Measurements from ENCODE around the gene THADA. TPM values are rescaled to one million over a fixed set of nuclear protein-coding genes. Genes with fewer than 3 reads are reported as not detected.
A peak's percentile ranks its signal among the peaks of the same experiment; 100 is the strongest.

THADA gene
- total RNA-seq, 1 donor = 39.4 TPM

DNA sequence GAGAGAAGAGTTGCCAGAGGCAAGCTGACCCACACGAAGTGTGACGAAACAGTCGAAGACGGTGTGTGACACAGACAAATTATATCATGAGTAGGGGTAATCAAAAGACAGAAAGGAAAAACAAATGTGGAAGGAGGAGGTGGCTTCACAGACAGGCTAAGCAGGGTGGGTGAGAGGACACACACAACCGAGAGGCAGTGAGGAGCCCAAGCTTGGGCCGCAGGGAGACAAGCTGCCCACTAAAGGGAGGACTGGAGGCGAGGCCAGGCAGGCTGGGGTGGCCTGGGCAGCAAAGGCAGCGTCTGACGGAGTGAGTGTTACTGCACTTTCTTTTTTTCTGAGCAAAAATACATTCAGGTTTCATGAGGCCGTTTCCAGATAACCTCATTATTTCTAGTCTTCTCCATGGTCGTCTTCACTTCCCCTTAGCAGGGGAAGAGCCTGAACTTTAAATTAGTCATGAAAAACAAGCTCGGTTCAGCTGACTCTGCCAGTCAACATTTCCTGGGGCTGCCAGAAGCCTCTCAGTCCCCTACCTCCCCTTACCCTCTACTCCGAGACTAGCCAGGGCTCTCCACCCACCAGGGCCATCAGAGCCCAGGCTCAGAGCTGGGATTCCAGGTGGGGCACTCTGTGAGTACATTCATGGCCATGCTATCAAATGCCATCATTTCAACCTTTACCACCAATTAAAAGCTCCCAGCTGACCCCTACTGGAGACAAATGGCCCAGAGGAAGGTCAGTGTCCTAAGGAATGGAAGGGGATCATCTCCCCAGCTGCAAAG lies 355.7 kb downstream of the THADA start:
- Histone ChIP-seq H3K36me3 (ENCODE audit: insufficient read depth, low read length) (peaks cover 4% of the 10 kb centered on the region), H3K79me2 (ENCODE audit: insufficient read depth, low read length) (no peaks in the 10 kb centered on the region), H4K20me1 (ENCODE audit: insufficient read depth, low read length) (no peaks in the 10 kb centered on the region), H3K27me3 (ENCODE audit: insufficient read depth, low read length) (no peaks in the 10 kb centered on the region), H3K4me1 (ENCODE audit: insufficient read depth, low read length) (peaks cover 9% of the 10 kb centered on the region), H3K9me3 (ENCODE audit: low read depth, low read length) (no peaks in the 10 kb centered on the region), H3K4me3 (ENCODE audit: insufficient read depth, low read length) (no peak overlapping the region), H3K4me2 (ENCODE audit: insufficient read depth, low read length) (no peak overlapping the region), H3K27ac (ENCODE audit: low read depth, low read length) (no peak overlapping the region), H2AFZ (ENCODE audit: low read length) (no peak overlapping the region)
- TF ChIP-seq, protein P1, sequence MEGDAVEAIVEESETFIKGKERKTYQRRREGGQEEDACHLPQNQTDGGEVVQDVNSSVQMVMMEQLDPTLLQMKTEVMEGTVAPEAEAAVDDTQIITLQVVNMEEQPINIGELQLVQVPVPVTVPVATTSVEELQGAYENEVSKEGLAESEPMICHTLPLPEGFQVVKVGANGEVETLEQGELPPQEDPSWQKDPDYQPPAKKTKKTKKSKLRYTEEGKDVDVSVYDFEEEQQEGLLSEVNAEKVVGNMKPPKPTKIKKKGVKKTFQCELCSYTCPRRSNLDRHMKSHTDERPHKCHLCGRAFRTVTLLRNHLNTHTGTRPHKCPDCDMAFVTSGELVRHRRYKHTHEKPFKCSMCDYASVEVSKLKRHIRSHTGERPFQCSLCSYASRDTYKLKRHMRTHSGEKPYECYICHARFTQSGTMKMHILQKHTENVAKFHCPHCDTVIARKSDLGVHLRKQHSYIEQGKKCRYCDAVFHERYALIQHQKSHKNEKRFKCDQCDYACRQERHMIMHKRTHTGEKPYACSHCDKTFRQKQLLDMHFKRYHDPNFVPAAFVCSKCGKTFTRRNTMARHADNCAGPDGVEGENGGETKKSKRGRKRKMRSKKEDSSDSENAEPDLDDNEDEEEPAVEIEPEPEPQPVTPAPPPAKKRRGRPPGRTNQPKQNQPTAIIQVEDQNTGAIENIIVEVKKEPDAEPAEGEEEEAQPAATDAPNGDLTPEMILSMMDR (IDR thresholded peaks at IDR 0.05; ENCODE audit: extremely low read depth, low read depth, low read length) = peak; percentile 9
- peak; percentile 60 for DNase-seq (ENCODE audit: insufficient read length, low spot score, missing footprints)

DNA sequence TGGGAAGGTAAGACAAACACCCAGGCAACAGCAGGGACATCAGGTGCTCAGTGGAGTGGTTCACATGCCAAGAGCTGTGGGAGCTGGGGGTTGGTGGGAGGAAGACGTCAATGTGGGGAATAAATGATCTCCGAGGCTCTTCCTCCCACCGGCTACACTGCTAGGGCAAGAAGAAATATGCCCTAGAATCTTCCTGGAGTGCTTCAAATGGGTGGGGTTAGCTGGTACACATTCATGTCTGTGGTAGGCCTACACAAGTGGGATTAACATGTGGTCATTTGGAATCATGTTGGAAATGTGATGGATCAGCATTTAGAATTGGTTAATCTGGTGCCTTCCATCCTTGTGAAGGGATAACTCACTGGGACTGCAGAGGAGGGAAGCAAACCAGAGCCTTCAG lies 357.0 kb downstream of the THADA start:
- H4K20me1 ChIP-seq (ENCODE audit: insufficient read depth, low read length) = no peaks in the 10 kb centered on the region
- no peak overlapping the region for H3K4me3 ChIP-seq (ENCODE audit: insufficient read depth, low read length)
- H3K4me1 ChIP-seq (ENCODE audit: insufficient read depth, low read length) = peaks cover 9% of the 10 kb centered on the region
- no peak overlapping the region for H3K27ac ChIP-seq (ENCODE audit: low read depth, low read length)
- TF ChIP-seq, protein P1 (IDR thresholded peaks at IDR 0.05; ENCODE audit: extremely low read depth, low read depth, low read length) = no peak
- no peak overlapping the region for H2AFZ ChIP-seq (ENCODE audit: low read length)
- H3K27me3 ChIP-seq (ENCODE audit: insufficient read depth, low read length) = no peaks in the 10 kb centered on the region
- H3K9me3 ChIP-seq (ENCODE audit: low read depth, low read length) = no peaks in the 10 kb centered on the region
- DNase-seq (ENCODE audit: insufficient read length, low spot score, missing footprints) = peak; percentile 64
- no peak overlapping the region for H3K4me2 ChIP-seq (ENCODE audit: insufficient read depth, low read length)
- no peaks in the 10 kb centered on the region for H3K79me2 ChIP-seq (ENCODE audit: insufficient read depth, low read length)
- no peaks in the 10 kb centered on the region for H3K36me3 ChIP-seq (ENCODE audit: insufficient read depth, low read length)

DNA sequence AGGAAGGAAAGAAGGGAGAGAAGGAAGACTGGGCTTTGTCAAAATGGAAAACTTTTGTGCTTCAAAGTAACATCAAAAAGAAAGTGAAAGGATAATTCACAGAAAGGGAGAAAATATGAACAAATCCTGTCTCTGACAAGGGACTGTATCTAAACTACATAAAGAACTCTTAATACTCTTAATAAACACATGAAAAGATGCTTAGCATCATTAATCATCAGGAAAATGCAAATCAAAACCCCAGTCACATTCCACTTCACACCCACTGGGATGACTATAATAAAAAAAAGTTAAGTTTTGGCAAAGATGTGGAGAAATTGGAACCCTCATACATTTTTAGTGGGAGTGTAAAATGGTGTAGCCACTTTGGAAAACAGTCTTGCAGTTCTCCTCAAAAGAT lies 357.7 kb downstream of the THADA start:
- Histone ChIP-seq H3K27me3 (ENCODE audit: insufficient read depth, low read length) (no peaks in the 10 kb centered on the region), H3K4me3 (ENCODE audit: insufficient read depth, low read length) (no peak overlapping the region), H3K79me2 (ENCODE audit: insufficient read depth, low read length) (no peaks in the 10 kb centered on the region), H4K20me1 (ENCODE audit: insufficient read depth, low read length) (no peaks in the 10 kb centered on the region), H2AFZ (ENCODE audit: low read length) (no peak overlapping the region), H3K36me3 (ENCODE audit: insufficient read depth, low read length) (no peaks in the 10 kb centered on the region), H3K27ac (ENCODE audit: low read depth, low read length) (no peak overlapping the region), H3K9me3 (ENCODE audit: low read depth, low read length) (no peaks in the 10 kb centered on the region), H3K4me2 (ENCODE audit: insufficient read depth, low read length) (peak overlapping the region; percentile 26), H3K4me1 (ENCODE audit: insufficient read depth, low read length) (peaks cover 9% of the 10 kb centered on the region)
- DNase-seq (ENCODE audit: insufficient read length, low spot score, missing footprints) = peak; percentile 82
- TF ChIP-seq, protein P1 (IDR thresholded peaks at IDR 0.05; ENCODE audit: extremely low read depth, low read depth, low read length) = no peak

Measured in osteoblast (primary cell).